ENCODE results near the gene DMGDH. TPM values are rescaled to one million over a fixed set of nuclear protein-coding genes. Genes with fewer than 3 reads are reported as not detected.

Gene DMGDH
- 1.0 TPM in 1 of 2 replicates, not detected in the other for total RNA-seq

DNA sequence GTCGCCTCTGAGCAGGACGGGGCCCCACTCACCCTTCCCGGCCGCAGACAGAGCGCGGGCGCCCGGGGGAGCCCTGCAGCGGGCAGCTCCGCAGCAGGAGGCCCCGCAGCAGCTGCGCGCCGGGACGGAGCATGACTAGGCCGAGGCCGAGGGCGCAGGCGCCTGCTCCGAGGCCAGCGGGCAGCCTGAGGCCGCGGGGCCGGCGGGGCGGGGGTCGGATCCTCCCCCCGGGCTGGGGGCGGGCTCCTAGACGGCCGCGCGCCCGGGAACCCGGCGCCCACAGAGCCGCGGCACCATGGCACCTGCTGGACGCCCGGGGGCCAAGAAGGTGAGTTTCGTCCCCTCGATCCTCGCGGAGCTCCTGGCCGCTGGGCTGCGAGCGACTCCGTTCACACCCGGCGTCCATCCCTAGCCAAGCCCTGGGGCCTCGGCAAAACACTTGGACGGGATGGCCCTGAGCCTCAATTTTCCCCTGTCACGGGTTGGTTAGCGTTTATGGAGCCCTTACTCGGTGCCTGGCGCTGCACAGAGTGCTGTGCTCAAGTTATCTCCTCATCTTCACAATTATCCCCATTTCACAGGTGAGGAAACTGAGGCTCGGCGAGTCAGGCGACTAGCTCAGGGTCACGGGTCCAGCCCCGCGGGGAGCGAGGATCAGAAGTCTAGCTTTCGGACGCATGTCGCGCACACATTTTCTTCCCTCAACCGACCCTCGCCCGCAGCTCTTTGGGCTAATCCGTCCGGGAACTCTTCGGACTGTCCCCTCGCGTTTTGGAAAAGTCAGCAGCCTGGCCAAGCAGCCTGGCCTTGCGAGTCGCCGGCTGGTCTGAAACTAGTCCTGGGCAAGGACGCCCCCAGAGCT lies at the start of gene DMGDH, which contains the start of gene BHMT2:
TSS of gene DMGDH (minus strand) at position 187 of the 862 bp plus-strand sequence. CDS start at position 133, 54 bp downstream.
TSS of gene BHMT2 (plus strand) at position 280 of the 862 bp plus-strand sequence. CDS start at position 296, 16 bp downstream.
- intact Hi-C loops (cut with micrococcal nuclease): no loop called here

DNA sequence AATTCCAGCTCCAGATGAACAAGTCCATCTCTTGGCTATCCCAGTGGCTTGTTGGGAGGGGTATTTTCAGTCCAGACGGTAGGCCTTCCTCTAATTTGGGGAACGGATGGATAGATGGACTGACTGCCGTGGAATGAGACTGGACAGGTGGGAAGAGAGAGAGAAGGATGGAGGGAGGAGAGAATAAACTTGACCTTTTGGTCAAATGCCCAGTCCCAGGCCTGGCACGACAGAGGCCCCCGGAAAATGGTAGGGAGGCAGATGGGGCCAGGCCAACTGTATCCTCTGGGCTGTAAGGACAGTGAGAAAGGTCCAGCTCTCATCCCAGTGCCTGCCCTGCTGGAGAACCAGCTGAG lies 43.2 kb upstream of the DMGDH start:
- intact Hi-C loops (cut with micrococcal nuclease): loop anchor here (5.0 to 10.0 kb wide), 2 partner anchors 90 to 788 kb away; no protein-coding TSS in a partner anchor

DNA sequence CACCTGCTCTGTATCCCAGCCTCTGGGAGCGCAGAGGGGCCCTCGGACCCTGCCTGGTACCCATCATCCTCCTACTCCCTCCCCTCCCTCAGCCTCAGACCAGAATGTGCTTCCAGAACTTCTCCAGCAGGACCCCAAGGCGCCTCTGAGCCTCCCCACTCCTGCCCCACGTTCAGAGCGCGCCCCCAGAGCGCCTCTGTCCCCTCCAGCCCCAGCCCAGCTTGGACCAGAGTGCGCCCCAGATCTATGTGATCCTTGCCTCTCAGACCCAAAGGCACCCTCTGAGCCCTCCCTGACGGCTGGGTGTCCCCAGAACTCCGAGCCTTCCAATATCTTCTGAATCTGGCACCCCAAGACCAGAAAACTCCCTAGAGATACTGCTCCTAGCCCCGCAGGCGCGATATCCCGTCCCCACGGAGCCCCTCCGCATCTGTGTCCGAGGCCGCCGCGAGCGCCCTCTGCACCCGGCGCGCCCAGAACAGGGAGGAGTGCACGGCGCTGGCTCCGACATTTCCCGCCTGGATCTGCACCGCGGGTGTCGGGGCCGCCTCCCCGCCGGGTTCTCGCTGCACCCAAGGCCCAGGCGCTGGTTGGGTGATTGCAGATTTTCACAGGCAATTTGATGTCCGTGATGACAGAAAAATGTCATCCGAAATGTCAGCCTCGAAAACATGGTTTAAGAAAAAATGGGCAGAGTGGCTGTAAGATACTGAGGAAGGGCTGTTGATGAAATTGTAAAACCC lies 42.7 kb upstream of the DMGDH start:
- intact Hi-C loops (cut with micrococcal nuclease): loop anchor here (5.0 to 10.0 kb wide), 2 partner anchors 90 to 787 kb away; no protein-coding TSS in a partner anchor

DNA sequence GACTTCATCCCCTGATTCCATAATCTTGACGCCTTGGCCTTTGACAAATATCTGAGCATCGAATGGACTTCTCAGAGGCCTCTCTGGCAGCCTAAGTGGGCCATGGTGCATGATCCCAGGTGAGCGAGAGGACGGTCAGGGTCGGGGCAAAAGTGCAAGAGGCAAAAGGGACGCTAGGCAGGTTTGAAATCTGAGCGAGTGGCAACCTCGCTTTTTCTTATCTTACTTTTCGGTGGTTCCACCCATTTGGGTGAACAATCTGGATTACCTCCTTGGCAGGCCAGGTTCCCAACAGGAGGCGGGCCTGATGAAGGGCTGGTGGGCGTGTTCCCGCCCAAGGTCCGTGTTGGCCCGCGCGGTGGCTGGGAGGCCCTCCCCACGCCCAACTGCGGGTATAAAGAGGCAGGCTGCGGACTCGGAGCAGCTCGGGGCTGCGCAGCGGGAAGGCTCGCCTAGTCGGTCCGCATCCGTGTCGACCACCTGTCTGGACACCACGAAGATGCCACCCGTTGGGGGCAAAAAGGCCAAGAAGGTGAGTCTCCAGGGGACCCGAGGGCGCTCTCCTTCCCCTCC lies 42.0 kb upstream of the DMGDH start, which contains the start of gene BHMT:
TSS of gene BHMT (plus strand) at position 423 of the 573 bp plus-strand sequence. CDS start at position 500, 77 bp downstream.
- intact Hi-C loops (cut with micrococcal nuclease): loop anchor here (5.0 to 10.0 kb wide), 2 partner anchors 89 to 787 kb away; no protein-coding TSS in a partner anchor

DNA sequence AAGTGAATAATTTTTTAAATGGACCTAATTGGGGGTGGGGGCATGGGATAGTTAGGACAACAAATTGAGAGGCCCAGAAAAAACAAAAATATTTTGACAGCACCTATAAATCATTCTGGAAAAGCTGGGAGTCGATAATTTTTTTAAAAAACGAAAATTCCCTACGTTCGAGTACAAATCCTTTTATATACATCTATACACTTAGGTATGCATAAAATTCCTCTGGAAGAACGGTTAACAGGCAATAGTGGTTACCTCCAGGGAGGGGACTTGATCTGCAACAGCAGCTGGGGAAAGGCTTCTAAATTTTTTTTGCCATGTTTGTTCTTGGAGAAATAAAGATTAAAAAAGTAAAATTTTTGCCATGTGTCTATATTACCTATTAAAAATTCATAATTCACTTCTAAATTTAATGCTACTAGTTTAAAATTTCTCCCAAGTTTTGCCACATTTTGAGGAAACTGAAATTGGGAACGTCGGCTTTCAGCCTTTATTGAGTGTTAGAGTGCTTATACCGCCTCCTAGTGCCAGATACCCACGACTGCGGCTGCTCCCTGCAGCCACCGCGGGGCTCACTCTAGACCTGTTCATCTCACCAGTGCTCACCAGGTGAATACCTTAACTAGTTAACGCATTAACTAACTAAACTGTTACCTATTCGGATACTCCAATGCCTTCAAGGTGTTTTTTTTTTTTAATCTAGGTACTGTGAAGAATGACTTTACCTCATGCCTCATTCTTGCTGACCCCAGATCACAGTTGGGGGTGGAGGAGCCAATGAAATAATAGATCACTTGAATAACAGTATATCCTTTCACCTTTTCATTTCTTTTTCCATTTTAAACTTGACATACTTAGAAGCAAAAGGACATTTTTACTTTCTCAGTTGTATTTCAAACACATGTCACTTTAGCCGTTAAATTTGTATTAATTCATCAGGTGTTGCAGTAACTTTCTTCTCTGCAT lies 40.3 kb upstream of the DMGDH start:
- intact Hi-C loops (cut with micrococcal nuclease): loop anchor here (5.0 to 10.0 kb wide), 2 partner anchors 88 to 785 kb away; no protein-coding TSS in a partner anchor

DNA sequence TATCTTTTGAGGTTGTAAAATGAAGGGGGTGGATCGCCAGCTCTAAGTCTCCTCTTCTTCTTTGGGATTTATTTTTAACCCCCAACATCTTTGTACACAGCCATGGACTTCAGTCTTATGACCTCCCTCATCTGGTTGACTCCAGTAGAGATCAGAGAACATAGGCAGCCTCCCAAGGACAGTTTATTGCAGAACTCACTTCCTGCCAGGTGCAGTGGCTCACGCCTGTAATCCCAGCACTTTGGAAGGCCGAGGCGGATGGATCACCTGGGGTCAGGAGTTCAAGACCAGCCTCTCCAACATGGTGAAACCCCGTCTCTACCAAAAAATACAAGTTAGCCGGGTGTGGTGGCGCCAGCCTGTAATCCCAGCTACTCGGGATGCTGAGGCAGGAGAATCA lies 39.3 kb upstream of the DMGDH start:
- intact Hi-C loops (cut with micrococcal nuclease): no loop called here

DNA sequence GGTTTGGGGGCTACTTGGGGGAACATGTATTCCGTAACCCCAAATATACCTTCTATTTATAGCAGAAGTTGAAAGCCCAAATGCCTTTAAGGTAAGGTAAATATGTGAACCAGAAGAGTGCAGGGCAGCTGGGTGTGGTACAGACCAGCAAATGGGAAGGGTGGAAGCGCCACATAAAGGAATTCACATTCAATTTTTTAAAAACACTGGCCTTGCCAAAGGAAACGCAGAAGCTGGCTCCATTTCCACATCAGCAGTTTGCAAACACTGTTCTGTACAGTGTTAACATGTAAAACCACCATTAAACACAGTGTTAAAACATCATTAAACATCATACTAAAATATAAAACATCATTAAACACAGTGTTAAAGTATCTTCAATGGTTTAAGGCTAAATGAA lies 38.6 kb upstream of the DMGDH start:
- intact Hi-C loops (cut with micrococcal nuclease): no loop called here

DNA sequence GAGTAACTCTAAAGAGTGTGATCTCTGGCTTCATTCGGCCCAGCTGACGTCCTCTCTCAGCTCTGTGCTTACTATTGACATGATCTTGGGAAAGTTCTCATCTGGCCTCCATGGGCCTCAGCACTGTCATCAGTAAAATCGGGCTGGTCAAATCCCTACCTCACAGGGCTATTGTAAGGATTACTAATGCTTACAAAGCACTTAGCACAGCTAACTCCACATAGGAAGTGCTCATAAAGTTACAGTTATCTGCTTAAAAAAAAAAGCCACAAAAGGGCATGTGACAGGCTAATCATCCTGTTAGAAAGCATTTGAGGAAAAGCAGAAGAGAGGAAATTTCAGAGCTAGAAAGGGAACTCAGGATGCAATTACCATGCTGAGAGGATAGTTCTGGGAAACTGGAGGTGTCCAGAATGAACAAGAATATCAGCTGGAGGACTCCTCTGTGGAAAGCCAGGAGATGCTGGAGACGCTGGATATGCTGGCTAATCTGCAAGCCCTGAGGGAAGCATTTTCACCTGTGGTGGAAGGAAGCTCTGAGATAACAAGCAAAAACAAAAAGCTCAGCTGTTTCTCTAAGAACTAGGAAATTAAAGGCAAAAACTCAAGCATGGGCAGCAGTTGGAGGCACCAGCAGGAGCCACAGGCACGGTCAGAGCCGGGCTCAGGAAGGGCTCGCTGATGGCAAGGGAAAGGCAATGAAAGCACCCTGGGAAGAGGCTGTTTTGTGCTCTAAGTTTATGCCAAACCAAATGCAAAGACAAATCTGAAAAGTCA lies 37.7 kb upstream of the DMGDH start:
- intact Hi-C loops (cut with micrococcal nuclease): no loop called here

DNA sequence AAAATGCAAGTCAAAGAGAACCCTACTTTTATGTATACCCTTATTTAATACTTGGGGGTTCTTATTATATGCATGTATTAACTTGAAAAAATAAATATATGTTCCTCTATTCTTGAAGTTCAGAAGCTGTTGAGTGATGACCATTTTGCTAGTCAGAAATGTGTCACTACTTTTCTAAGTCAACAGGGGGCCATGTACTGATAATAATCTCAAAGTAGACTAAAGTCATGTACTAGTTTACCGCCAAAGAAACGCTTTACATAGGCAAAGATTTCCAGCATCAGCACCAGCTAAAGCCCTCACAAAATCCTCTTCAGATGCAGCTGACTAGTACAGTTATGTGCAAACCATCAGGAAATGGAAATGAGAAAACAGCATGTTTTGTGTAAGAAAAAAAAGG lies 36.4 kb upstream of the DMGDH start:
- intact Hi-C loops (cut with micrococcal nuclease): no loop called here

DNA sequence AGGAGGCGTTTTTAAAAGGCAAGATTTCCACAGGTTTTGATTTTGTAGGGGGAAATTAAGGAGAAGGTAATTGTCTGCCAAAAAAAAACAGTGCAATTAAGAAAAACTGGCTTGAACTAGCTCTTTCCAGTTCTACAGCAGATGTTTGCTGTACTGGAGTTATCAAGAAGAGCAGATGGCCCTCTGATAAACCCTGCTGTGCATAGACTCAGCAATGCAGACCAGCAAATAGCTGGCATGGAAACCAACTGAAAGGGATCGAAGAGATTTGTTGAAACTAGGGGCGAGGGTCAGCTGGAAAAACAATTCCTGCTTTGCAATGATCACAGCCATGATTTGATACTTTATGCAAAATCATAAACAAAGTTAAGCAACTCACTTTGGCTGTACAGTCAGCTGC lies 24.3 kb upstream of the DMGDH start:
- intact Hi-C loops (cut with micrococcal nuclease): no loop called here

DNA sequence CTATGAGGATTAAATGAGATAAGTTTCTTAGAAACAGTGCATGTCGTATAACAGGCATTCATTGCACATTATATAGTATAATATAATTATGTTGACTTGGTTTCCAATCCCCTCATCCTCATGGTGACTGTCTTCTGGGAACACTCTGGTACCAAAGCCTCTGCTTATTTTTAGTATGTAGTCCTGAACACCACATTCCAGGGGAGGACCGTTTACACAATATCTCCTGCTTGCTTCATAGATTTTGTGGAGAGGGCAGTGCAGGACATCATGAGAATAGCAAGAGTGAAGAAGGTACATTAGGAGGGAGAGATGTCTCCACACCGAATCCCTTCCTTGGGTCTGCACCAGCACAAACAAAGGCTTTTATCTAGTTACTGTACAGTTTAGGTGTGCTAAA lies 21.6 kb upstream of the DMGDH start:
- intact Hi-C loops (cut with micrococcal nuclease): no loop called here

DNA sequence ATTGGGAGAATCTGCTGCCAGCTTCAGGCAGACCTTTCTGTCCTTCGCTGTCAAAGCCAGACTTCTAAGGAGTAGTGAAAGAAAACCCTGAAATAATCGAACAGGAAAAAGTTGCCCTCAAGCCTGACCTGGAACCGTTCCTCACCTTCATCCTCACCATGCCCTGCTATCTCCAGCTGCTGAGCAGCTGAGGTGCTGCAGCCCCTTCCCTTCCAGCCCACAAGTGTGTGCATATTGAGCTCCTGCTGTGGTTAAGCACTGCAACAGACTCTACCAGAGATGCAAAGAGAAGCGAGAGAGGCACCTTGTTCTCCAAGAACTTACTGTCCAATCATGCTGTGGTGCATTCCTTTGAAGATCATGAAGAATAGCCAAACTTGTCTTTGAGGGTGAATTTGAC lies 19.0 kb upstream of the DMGDH start:
- intact Hi-C loops (cut with micrococcal nuclease): no loop called here

DNA sequence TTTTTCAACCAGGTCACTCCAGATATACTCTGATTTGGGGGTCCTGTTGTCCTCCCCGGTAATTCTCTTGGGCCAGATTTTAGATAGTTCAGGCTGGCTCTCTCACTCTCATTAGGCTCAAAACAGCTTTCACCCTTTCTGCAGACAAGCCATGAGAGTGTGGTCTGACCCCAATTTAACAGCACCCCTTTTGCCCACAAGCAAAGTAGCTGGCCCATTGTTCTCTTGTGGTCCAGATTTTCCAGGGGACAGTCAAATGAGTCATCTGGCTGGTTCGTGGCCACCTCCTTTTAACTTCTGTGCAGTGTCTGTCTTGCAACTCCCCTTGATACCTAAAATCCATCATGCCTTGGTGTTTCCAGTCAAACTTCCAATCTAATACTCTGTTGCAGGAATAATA lies 16.6 kb upstream of the DMGDH start:
- intact Hi-C loops (cut with micrococcal nuclease): no loop called here

DNA sequence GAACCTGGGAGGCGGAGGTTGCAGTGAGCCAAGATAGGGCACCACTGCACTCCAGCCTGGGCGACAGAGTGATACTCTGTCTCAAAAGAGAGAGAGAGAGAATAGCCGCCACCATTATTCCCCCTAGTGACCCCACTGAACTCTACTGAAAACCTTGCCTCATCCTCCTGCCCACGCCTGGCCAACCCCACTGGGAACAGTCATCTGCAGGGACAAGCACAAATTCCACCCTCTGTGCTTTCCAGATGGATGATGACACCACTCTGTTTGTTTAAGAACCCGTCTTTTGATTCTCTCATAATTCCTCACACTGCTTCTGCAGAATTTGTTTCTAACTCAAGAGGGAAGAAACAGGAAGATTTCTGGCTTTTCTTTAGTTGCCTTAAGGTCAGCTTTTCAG lies 12.3 kb upstream of the DMGDH start:
- intact Hi-C loops (cut with micrococcal nuclease): no loop called here

DNA sequence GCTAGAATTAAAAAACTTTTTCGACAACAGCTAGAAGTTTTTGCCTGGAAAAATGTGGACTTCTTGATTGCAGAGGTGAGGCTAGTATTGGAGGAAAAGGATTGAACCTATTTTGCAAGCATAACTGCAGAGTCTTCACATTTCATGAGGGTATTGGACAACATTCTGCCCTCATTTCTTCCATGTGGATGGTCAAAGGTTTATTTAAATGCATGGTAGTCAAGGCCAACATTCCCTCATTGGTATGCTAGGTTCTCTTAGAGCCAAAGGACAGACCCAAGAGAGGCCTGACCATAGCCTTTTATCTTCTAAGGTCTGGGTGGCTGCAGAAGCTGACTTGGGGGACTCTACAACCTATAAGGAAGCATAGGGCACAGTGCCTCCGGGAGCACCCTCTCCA lies 11.3 kb upstream of the DMGDH start:
- intact Hi-C loops (cut with micrococcal nuclease): no loop called here

DNA sequence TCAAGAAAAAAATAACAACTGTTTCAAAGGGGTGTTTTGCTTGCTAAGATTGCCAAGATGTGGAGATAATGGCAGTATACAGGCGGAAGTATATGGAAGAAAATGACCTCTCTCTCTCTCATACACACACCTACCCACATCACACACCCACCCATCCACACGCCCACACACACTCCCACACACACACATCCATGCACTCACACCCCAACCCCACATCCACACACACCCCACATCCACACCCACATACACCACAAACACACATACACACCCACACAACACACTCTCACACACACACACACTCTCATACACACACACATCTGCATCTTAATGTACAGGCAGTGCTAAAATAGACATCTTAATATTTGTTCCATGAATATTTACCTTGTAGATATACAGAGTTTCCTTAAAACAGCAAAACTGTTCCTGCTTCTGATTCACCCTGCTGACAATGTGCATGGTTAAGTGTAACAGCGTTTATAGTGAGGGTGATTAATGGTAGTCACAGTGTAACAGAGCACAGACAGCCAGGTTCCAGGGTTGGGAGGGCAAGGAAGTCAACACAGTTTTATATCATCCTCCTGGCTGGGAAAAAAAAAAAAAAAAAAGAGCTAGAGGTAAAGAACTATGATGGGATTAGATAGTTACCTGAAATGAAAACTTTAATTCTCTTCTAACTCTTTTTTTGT lies 8.3 kb upstream of the DMGDH start:
- intact Hi-C loops (cut with micrococcal nuclease): no loop called here

DNA sequence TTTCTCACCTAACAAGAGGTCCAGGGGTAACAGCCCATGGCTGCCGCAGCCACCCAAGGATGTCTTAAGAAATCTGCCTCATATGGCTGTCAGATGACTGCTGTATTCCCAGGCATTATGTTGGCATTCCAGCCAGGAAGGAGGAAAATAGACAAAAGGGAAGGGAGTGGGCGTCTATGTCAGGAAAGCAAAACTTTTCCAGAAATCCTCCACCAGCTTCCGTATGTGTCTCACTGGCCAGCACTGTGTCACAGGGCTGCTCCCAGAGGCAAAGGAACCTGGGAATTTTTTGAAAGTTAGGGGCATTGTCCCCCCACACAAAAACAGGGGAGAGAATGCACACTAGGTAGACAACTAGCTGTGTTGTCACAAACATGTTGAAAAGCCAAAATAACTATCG lies 7.3 kb upstream of the DMGDH start:
- intact Hi-C loops (cut with micrococcal nuclease): no loop called here

DNA sequence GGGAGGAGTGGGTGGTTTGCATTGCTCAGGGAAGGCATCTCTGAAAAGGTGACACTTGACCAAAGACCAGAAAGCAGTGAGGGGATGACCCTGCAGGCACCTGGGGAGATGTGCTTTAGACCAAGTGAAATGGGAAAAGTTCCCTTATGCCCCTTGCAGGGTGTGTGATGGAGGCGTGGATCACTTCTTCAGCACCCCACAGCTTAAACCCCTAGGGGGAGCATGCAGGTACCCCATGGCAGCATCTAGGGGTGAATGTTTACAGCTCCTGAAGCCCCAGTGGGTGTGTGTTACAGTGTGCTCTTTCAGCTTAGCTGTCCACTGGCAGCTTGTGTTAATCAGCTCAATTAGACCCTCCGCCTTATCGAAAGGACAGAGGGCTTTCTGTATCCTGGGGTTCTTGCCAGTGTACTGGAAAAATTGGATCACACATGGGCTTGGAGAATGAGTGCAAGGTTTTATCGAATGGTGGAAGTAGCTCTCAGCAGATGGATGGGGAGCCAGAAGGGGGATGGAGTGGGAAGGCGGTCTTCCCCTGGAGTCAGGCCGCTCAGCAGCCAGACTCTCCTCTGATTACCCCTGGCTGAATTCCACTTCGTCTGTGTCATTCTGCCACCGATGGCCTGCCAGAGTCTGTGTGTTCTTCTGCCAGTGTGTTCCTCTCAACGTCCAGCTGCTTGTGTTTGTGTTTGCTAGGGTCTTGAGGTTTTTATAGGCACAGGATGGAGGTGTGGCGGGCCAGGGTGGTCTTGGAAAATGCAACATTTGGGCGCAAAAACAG lies 6.4 kb upstream of the DMGDH start:
- intact Hi-C loops (cut with micrococcal nuclease): no loop called here

Measured in T-helper 2 cell treated with Interferon-gamma antibody and Interleukin-4, amounts not matched to agents 100 ng/mL and 5 ng/mL, for 36 hours (primary cell).